ENCODE measurements around the gene LSM14B. TPM values are rescaled to one million over a fixed set of nuclear protein-coding genes. Genes with fewer than 3 reads are reported as not detected.

LSM14B gene
- polyA plus RNA-seq, 4 donors, result 50.3 to 65.3 (median 59.7) TPM

DNA sequence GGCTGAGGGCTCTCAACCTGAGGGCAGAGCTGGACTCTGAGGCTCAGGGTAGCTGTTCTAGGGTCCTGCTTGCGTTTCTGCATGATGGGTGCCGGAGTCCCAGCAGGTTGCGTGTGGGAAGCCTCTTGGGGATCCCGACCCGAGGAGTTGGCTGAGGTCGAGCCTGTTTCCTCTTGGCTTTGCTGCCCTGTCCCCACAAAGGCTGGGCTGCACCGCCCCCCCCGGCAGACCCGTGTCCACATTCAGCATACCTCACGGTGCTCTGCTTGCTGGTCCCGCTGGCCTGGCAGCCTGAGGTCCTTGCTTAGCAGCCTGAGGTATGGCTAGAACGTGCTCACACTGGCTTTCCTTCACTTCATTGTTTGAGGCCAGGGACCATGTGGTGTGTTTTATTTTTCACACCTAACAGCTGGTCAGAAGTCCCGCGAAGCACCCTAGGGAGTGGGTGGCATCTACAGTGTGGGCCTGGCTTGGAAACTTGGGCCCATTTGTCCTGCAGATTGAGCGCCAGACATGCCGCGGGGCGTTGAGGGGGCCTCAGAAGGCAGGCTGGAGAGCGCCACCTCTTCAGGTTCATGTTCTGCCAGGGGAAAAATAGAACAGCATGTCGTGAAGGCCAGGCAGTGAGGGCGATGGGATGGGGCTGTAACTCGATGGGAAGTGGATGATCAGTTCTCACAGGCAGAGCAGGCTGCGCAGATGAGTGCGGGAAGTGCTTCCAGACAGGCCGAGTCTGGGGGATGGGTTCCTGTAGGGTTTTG lies 9.5 kb downstream of the LSM14B start:
- no peak for DNase-seq (ENCODE audit: low read depth in 4 of 4, low spot score in 2 of 4)

DNA sequence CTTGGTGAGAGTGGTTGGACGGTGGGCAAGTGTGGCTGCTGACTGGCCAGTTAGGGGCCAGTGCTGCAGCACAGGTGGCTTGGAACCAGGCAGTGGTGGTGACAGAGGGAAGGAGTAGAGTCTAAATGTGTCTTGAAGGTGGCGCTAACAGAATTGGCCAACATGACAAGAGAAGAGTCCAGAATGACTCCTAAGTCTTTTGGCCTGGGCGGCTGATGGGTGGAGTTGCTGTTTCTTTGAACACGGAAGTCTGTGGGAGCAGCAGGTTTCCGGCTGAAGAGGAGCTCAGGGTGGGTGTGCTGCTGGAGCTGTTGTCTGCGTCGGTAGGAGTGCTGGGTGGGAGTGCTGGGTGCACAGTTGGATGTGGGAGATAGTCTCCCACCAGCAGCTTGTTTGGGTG lies 10.1 kb downstream of the LSM14B start:
- DNase-seq (ENCODE audit: low read depth in 4 of 4, low spot score in 2 of 4), result no peak

DNA sequence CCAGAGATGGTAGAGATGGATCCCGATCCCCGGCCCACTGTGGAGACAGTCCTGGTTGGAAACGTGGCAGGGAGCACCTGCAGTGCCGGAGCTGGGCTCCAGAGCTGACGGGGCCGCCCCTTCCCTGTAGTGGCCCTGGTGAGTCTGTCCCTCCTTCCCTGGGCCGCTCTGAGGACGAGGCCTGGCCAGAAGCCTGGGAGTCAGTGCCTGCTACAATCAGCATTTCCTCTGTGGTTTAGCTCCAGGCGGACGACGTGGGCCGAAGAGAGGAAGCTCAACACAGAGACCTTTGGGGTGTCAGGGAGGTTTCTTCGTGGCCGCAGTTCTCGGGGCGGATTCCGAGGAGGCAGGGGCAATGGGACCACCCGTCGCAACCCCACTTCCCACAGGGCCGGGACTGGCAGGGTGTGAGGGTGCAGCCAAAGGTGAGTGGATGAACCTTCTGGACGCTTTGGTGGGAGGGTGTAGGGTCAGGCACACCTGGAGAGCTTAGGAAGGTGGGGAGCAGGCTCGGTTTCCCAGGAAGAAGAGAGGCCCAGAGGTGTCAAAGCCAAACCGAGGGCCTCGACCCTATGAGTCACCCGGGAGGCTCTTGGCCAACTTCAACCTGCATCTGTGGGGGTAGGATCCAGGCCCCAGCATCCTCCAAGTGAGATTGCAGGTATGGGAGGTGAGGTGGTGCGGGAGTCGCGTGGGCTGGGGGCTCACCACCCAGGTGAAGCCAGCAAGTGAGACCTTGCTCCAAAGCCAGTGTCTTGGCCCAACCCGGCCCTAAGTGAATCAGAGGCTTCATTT lies 11.0 kb downstream of the LSM14B start:
- no peak for DNase-seq (ENCODE audit: low read depth in 4 of 4, low spot score in 2 of 4)

- no peak for DNase-seq (ENCODE audit: low read depth in 4 of 4, low spot score in 2 of 4)
Measured at GRCh38 chr20:62133864-62134263, 11.6 kb downstream of the LSM14B start.

DNA sequence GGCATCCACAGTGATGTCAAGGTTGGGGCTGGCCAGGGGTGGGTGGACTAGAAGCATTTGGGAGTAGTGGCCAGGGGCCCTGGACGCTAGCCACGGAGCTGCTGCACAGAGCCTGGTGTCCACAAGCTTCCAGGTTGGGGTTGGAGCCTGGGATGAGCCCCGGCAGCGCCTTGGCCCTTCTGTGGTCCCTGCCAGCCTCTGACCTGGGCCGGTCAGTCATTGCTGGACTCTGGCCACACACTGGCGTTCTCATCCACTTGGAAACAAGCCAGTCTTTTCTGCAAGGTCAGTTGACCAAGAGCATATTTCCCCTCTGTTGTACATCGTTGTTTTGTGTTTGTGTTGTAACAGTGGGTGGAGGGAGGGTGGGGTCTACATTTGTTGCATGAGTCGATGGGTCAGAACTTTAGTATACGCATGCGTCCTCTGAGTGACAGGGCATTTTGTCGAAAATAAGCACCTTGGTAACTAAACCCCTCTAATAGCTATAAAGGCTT lies 12.5 kb downstream of the LSM14B start:
- DNase-seq (ENCODE audit: low read depth in 4 of 4, low spot score in 2 of 4), result no peak

DNA sequence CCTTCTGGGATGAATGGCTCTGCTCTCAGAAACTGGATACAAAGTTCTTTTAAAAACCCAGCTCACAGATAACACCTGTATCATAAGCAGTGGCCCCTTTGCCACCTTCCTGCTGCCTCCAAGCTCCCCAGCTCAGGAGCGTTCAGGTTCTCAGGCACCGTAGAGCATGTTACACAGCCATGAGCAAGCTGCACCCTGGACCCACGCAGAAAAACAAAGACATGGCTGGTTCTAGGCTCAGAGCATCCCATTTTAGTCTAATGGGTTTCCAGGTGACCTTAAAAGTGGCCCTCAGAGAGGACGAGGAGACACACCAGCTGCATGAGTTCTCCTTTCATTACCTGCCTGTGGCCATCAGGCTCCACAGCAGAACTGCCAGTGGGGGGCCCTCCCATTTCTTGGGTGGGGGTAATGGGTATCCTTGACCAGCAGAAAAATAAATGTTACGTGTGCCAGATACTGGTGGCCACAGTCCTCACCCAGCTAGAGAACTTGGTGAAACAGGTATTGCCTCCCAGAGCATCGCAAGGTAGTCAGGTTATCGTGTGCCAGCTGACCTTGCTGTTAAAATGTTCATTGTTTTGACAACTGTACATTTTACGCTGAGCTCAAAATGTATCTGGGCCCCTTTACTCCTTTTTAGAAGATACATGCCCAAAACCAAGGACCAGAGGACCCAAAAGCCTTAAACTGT lies 13.4 kb downstream of the LSM14B start:
- no peak for DNase-seq (ENCODE audit: low read depth in 4 of 4, low spot score in 2 of 4)

DNA sequence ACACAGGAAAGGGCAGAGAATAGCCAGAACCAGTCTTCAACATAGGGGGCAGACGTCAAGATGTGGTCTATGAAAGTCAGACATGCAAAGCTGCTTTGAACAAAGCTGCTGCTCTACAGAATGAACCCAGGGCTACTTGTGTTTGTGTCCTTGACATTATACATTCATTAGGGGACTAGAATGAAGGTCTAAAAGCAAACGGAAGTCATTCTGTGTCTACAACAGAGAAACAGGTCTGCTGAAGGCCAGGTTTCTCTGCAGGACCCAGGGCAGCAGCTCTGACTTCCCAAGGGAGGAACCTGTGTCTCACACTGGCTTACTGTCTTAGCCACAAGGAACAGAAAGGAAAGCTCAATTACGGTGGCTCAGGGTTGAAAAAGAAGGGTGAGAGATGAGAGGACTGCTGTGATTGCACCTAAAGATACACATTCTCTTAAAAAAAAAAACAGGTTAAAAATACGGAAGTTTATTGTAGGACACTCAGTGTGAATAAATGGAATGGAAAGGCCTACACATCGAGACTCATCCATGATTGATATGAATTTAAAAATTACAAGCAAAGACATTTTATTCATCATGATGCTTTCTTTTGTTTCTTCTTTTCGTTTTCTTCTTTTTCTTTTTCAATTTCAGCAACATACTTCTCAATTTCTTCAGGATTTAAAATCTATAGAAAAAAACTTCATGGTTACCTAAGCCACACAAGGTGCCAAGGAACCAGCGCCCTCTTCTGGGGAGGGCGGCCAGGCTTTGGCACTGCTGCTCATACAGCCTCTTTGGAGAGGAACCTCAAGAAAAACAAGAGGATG lies 14.2 kb downstream of the LSM14B start:
- DNase-seq (ENCODE audit: low read depth in 4 of 4, low spot score in 2 of 4), result no peak

DNA sequence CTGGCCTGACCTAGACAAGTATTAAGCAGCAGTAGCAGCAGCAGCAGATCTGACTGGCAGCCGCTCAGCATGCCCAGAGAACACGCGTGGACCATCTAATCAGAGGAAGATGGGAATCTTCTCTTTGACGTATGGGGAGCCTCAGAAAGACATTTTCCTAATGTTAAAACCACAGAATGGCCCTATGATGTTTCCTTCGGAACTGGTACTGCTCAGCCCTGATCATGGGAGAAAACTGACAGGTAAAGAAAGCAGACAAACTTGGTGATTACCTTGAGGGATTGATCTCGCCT lies 14.8 kb downstream of the LSM14B start:
- no peak for DNase-seq (ENCODE audit: low read depth in 4 of 4, low spot score in 2 of 4)

- DNase-seq (ENCODE audit: low read depth in 4 of 4, low spot score in 2 of 4), result no peak
Measured at GRCh38 chr20:62137478-62138203, 15.4 kb downstream of the LSM14B start.

- DNase-seq (ENCODE audit: low read depth in 4 of 4, low spot score in 2 of 4), result no peak
Measured at GRCh38 chr20:62138204-62138543, 15.9 kb downstream of the LSM14B start.

DNA sequence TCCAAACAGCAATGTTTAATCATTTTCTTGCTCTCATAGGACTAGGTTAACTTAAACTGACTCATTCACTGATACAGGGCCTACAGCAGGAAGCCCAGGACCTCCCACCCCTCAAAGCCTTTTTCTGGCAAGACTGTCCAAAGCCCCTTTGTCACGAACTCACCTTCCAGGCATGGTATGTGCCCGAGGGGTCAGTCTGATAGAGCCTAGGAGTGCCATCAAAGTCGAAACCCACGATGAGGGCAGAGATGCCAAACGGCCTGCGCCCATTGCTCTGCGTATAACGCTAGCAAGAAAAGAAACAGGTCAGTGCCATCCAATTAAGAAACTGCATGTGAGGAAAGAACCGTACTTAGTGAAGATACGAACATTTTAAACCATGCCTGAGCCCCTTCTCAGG lies 16.6 kb downstream of the LSM14B start:
- no peak for DNase-seq (ENCODE audit: low read depth in 4 of 4, low spot score in 2 of 4)

DNA sequence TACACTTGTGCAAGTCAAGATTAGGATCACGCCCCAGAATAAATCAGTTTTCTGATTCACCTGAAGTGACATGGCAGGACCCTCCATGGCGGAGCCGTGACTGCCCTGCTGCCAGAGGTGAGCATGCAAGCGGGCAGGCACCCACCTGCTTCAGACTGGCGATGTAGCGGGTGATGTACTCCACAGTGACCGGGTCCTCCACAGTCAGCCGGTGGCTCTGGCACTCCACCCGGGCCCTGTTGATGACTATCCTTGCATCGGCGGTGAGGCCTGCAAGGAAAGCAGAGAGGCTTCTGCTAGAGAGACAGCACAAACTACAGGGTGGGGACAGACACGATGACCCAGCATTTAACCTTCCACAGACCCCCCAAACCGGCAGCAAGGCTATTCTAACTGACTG lies 17.4 kb downstream of the LSM14B start:
- no peak for DNase-seq (ENCODE audit: low read depth in 4 of 4, low spot score in 2 of 4)

DNA sequence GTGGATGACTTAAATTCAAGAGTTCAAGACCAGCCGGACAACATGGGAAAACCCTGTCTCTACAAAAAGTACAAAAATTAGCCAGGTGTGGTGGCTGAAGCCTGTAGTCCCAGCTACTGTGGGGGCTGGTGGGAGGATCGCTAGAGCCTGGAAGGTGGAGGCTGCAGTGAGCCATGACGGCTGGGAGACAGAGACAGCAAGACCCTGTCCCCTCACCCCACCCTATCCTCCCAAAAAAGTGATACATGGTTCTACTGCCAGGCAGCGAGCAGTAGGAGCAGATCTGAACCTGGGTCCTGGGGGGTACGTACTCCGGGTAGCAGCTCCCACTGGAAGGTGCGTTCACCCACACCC lies 18.7 kb downstream of the LSM14B start:
- DNase-seq (ENCODE audit: low read depth in 4 of 4, low spot score in 2 of 4), result no peak

DNA sequence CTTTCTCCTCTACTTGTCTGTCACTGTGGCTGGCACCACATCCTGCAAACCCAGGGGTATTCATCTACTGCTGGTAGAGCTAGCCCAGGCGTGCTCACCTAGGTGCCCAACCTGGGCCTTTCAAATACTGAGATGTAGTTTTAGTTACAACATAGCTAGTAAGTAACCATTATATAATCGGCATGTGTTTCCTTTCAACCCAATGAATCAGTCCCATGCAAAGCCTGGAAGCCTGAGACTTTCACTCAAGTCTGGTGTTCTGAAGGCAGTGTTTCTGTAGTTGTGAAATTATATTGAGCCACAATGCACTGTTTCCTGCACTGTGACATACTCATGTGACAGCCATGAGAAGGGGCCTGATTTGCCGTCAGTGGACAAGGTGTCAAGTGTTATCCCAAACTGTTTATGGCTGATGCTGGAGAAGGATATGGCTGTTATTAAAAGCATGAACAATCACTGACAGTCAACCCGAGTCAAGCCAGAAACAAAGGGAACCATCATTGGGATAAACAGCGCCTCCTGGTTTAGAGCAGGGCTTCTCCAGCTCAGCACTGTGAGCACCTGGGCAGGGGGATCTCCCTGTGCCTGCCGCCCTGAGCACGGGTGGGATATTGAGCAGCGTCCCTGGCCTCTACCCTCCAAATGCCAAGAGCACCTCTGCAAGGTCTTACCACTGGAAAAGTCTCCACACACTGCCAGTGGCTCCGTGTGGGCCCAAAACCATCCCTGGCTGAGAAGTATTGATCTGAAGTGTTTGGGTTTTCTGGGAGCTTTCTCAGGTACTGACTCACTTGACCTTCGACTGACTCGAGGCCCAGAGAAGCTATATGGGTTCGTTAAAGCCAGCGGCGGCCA lies 19.3 kb downstream of the LSM14B start:
- DNase-seq (ENCODE audit: low read depth in 4 of 4, low spot score in 2 of 4), result no peak

GRCh38 chr20:62142252-62143080 lies 20.2 kb downstream of the LSM14B start:
- DNase-seq (ENCODE audit: low read depth in 4 of 4, low spot score in 2 of 4), result no peak

DNA sequence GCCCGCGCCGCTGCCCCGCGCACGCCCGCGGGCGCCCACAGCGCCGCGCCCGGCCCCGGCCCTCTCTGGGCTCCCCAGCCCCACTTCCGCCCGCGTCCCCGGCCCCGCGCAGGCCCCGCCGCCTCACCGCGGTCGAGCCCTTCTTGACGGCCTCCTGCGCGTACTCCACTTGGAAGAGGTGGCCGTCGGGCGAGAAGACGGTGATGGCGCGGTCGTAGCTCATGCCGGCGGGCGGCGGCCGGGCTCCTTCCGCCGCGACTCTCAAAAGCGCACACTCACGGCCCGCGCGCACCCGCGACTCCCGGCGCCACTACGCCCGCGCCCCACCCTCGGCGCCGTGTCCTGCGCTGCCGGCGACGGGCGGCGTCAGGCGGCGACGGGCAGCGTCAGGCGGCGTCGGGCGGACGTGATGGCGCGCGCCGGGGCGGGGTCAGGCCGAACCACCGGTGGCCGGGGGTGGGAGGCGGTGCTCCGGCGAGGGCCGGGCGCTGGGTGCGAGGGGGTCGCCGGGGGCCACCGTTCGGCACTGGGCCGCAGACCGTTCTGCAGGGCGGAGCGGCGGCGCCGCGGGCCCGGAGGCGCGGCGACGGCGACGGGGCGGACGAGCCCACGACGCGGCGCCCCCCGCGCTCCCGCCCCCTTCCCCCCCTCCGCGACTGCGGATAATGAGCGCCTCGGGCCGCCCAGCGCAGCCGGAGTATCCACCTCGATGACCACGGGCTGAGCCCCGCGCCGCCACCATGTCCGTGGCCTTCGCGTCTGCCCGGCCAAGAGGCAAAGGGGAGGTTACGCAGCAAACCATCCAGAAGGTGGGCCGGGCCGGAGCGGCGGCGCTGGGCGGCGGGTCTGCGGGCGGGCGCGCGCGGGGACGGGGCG lies 21.0 kb downstream of the LSM14B start, which contains the start of the genes PSMA7 and SS18L1:
Gene PSMA7 (minus strand): TSS at position 314 of the 876 bp plus-strand sequence. CDS start 91 bp downstream, at position 223.
Gene SS18L1 (plus strand): TSS at position 689 of the 876 bp plus-strand sequence. CDS start 52 bp downstream, at position 741.
- peak in 1 of 4 donors; percentile 77 for DNase-seq (ENCODE audit: low read depth in 4 of 4, low spot score in 2 of 4)

All from left renal cortex interstitium (tissue), 4 donors.